C4-2B (cell line): Measurements from ENCODE around the gene TLE7.

Experiments used
- ZFX ChIP-seq: fragments of 450-650 bp; IDR thresholded peaks from 2 replicates; pipeline ENCODE4 v1.6.1; 2017
- TF ChIP-seq, protein P1 (sequence below): fragments of 450-650 bp; conservative IDR thresholded peaks from 2 replicates; pipeline ENCODE4 v1.5.1; 2017; ENCODE audit warnings: mild to moderate bottlenecking

DNA sequence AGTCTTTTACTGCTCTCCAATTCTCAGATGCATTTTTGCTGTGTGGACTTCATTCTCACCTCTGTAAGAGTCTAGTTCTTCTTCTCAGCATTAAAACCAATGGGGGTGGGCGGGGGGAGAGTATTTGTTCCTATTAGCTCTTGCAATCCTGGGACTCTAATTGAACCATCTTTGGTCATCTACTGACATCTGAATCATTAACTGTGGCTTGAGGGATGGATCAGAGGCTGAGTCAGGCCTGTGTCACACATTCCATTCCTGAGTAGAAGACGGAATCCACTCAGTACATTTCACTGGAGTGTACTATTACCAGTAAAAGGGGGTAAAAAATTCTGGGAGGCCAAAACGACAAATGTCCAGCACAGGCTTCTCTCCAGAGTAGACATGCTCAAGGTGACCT, 33.0 kb upstream of the TLE7 start:
- TF ChIP-seq, protein P1, sequence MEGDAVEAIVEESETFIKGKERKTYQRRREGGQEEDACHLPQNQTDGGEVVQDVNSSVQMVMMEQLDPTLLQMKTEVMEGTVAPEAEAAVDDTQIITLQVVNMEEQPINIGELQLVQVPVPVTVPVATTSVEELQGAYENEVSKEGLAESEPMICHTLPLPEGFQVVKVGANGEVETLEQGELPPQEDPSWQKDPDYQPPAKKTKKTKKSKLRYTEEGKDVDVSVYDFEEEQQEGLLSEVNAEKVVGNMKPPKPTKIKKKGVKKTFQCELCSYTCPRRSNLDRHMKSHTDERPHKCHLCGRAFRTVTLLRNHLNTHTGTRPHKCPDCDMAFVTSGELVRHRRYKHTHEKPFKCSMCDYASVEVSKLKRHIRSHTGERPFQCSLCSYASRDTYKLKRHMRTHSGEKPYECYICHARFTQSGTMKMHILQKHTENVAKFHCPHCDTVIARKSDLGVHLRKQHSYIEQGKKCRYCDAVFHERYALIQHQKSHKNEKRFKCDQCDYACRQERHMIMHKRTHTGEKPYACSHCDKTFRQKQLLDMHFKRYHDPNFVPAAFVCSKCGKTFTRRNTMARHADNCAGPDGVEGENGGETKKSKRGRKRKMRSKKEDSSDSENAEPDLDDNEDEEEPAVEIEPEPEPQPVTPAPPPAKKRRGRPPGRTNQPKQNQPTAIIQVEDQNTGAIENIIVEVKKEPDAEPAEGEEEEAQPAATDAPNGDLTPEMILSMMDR, result no peak
- TF ChIP-seq ZFX, result no peak
